NCI-H1105 (cell line): ENCODE data around the gene PPP1R12C.
"Not testable (repeated sequence)": the region's sequence is repeated elsewhere in the genome, so short reads cannot be mapped to it uniquely, and the experiment has no call there.

Experiments used
- DNase-seq: peaks from one replicate; lab custom pipeline; 2025; lab: John Stamatoyannopoulos, UW

PPP1R12C gene

DNA sequence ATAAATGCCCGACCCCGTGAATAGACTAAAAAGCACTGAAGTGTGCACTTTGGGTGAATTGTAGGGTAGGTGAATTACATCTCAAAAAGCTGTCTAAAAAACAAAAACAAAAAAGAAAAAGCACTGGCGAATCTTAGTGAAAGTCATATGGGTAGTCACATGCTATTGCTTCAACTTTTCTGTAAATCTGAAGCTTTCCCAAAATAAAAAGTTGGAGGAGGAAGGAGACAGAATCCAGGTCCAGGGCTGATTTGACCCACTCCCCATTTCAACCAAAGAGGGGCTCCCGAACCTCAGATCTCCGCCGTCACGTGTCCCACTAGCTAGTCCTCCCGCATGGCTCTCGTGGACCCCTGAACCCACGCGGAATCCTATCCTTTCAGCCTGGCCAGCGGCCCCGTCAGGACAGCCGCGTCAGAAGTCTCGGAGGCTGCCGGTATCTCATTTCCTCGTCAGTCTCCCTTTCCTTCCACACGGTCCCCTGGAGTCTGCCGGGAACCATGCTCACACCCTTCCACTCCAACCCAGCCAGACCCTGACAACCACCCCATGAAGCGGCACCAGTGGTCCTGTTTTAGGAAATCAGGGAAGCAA, 6.1 kb downstream of the PPP1R12C start:
- DNase-seq, result no peak

DNA sequence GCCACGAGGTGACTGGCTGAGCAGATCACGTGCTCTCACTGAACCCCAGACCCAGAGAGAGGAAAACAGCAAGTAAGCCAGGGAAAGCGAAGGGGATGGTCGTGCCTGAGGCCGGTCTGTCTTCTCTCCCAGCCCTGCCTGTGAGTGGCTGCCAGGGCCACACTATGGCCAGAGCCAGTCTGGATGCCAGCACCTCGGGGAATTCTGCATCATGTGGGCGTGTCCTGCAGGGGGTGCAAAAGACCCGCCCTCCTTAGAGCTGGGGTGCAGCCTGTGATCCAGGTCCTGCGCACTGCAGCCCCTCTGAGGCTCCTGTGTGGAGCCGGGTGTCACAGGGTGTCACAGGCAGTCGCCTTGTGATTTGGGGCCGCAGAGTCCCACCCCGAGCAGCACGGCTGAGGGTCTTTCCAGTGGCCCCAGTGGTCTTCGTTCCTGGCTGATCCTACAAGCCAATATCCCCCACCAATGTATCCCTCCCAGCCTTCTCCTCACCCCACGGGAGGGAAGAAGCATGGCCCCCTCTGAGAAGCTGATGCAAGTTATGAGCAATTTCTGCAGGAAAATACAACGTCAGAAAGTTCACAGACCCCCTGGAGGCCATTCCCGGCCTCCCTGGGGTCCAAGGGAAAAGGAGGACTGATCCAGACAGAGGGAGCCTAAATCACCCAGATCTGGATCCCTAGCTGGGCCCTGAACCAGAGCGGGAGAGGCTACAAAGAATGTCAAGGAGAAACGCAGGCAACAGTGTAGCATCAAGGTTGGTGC, 7.7 kb downstream of the PPP1R12C start:
- DNase-seq, result no peak

DNA sequence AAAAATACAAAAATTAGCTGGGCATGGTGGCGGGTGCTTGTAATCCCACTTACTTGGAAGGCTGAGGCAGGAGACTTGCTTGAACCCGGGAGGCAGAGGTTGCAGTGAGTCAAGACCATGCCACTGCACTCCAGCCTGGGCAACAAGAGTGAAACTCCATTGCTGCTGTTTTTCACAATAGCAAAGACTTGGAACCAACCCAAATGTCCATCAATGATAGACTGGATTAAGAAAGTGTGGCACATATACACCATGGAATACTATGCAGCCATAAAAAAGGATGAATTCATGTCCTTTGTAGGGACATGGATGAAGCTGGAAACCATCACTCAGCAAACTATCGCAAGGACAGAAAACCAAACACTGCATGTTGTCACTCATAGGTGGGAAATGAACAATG, 10.2 kb downstream of the PPP1R12C start:
- not testable (repeated sequence) for DNase-seq

DNA sequence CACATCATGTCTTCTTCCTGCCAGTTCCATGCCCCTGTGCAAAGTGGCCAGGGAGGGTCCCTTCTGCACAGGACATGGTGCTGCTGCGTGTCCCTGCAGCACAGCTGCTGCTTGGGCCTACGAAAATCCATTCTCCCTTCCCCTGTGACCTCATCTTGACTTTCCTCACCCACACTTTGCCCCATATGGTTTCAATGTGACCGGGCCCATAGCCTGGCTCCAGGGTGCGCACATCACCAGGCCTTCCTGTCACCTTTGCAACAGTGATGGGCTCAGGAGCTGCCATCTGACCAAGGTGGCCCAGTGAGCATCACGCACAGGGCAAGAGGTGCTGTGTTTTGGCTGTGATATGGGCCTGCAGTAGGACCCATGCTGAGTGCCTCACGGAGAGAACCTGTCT, 10.8 kb downstream of the PPP1R12C start:
- DNase-seq, result no peak

DNA sequence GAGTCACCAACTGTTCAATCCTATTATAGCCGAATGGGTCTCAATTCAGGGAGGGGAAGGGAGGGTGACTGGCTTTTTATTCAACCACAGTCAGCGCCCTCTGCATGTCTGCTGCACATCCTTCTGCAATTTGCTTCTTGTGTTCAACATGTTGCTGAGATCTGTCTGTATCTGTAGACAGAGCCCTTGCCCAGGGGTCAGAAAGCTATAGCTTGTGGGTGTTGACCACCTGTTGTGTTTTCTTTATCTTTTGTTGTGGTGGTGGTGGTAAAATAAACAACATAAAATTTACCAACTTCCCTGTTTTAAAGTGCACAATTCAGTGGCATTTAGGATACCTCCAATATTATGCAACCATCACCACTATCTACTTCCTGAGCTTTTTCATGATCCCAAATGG, 12.2 kb downstream of the PPP1R12C start:
- no peak for DNase-seq

DNA sequence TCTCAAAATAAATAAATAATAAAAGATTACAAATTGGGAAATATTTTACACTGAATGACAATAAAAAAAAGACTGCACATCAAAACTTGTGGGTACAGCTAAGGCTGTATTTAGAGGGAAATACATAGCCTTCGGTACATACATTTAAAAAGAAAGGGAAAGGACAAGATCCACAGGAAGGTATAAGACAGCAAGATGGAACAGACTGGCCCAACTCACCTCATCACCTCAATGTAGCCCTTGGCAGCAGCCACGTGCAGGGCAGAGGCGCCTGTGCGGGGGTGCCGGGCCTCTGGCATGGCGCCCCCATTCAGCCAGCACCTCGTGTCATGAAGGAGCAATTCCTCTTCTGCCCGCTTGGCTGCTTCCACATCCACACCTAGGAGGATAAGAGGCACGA, 14.2 kb downstream of the PPP1R12C start:
- DNase-seq, result no peak

DNA sequence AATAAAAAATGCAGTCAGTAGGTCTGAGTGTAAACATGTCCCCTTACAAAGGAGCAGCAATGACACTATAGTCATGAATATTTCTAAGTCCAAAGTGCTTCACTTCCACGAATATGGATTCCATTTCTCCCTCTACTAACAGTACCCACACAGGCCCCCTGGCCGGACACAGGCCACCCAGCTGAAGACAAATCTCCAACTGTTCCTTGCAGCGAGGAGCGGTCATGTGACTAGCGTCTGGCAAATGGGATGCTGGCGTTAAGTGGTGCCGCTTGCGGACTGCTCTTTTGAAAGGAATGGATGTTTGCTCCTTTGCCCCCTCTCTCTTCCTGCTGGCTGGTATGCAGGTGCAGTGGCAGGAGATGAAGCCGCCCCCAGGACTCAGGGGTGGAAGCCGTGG, 16.2 kb downstream of the PPP1R12C start:
- no peak for DNase-seq

DNA sequence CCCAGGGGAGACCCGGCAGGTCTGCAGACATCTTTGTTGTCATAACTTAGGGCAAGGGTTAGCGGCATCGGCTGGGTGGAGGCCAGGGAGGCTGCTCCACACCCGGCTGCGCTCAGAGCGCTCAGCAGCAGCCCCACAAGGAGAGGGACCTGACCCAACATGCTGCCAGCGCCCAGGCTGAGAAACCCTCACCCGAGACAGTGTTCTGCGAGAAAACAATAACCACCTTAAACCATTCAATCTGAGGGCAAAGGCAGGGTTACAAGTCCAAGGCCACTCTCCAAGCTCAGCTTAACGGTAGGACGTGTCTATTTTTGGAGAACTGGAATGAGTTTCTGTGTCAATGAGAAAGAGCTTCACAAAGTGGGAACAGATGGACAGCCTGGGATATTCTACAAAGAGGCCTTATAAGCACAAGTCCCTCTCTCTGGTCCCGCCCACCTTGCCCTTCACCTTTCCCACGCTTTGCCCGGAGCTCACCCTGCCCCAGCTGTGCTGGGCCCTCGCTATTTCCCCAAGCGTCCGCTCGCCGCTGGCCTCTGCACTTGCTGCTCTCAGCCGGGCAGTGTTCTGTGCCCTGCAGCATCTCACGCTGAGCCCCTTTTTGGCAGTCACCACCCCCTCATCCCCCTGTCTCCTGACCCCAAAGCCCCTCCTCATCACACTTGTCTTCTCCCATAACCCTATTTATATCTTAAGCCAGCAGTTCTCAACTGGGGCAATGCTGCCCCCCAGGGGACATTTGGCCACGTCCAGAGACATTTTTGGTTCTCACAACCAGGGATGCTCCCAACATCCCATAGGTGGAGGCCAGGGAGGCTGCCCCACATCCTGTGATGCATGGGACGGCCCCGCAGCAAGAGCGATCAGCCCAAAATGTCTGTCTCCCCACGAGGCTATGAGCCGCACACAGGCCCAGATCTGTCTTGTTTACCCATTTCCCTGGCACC, 17.6 kb downstream of the PPP1R12C start:
- DNase-seq, result no peak

DNA sequence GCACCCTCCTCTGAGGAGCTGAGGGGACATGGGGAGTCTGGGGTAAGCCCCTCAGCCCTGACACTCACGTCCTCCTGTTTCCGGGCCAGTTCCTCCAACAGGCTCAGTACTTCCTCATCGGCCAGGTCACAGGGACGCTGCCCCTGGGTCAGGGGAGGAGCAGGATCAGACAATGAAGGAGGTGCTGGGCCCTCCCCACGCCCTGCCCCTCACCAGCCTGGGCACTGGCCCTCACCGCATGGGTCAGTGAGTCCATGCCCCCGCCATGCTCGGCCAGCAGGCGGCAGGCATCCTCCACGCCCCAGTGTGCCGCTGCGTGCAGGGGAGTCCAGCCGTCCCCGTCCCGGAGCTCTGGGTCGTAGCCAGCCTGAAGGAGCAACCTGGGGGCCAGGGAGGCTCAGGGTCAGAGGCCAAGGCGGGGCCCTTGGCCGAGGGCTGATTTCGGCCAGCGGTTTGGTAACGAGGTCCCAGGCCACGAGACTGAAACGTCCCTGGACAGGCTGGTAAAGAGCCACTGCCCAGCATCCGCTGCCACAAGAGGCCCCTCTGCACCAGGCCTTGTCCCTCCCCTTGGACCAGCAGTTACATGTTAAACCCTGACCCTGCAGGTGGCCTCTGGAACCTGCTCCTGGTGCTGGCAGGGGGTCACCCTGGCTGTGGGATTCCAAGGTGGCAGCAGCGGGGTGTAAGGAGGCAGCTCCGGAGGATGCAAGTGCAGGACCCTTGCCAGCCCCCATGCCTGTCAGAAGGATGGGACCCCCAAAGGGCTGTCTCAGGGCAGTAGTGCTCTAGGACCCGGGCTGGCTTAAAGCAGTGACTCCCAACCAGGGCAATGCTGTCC, 18.5 kb downstream of the PPP1R12C start:
- DNase-seq, result no peak

DNA sequence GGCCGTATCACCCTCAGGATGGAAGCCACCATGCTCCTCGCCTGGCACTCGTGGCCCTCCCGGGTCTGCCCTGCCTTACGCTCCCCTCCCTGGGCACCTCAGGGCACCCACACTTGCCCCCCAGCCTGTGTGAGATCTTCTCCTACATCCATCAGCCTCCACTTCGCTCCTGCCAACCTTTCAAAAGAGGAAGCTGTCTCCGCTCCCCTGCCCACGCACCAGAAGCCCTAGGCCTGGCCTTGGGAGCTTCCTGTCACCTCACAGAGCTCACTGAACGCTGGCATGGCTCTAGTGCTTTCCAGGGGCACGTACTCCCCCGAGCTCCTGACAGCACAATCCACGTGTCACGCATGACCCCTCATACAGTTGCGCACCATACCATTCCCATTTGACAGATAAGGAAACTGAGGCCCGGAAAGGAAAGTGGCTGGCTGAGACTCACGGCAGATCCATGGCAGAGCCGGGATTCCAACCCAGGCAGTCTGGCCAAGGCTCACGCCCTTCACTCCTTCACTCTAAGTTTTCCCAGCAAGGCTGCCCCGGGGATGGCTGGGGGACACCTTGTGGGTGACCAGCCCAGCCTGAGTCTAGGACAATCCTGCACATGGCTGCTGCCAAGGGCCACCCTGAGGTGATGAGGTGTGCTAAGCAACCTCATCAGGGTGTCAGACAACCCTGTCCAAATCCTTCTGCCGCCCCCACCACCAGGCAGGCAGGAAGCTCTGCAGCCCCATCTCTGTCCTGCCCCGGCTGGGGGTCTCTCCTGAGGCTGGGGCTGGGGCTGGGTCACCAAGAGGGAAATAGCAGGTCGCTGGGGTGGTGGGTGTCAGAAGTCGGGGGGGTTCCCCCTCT, 19.3 kb downstream of the PPP1R12C start:
- DNase-seq, result no peak

DNA sequence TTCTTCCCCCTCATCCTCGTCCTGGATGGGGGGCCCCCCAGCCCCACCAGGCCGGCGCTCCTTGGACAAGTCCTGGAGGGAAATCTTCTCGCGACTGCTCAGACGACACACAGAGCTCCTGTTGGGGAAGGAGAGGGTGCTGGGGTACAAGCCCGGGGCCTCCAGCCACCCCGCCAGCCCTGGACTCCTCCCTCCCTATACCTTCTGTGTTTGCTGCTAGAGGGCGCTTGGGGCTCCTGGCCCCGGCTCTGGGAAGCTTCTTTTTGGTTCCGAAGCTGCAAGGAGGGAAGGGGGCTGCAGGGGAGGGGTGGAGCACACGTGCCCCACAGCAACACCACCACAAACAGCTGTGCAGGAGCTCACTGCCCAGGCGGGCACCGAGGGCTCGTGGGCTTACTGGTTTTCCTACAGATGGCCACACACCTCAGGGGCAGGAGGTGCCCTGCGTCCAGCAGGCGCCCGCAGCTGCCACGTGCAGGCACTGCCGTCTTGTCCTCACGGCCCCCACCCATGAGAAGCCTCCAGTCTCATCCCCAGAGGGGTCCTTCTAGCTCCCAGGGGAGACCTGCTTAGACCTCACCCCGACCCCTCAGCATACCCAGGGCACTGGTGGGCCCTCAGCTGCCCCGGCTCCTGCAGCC, 21.3 kb downstream of the PPP1R12C start:
- DNase-seq, result no peak

DNA sequence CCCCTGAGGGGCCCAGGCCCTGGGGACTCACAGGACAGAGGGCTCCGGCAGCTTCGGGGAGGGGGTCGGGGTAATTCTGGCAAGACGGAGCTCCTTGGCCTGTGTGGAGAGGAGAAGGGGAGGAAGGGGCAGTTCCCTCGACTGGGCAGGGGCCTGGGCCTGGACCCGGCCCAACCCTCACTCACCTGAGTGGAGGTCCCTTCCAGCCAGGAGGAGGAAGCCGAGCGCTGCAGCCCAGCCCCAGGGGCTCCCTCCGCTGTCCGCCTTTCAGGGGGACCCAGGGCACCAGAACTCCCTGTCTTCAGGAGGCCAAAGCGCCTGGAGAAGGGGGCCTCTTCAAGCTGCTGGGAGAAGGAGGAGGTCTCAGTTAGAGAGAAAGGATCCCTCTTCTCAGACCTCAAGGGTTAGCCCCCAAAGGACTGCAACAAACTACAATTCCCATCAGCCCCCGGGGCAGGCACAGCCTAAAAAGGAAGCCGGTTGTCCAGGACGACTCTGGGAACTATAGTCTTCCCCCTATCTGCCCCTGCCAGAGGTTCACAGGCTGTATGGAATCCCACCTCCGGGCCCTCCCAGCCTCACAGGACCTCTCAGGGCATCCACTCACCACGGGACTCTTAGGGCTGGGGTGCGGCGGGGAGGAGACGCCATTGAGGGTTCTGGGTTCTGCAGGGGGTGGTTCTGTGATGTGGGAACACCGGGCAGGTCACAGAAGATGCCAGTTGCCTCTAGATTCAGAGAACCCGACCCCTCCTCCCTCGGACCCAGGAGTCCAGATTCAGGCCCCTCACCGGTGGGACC, 22.0 kb downstream of the PPP1R12C start:
- no peak for DNase-seq

DNA sequence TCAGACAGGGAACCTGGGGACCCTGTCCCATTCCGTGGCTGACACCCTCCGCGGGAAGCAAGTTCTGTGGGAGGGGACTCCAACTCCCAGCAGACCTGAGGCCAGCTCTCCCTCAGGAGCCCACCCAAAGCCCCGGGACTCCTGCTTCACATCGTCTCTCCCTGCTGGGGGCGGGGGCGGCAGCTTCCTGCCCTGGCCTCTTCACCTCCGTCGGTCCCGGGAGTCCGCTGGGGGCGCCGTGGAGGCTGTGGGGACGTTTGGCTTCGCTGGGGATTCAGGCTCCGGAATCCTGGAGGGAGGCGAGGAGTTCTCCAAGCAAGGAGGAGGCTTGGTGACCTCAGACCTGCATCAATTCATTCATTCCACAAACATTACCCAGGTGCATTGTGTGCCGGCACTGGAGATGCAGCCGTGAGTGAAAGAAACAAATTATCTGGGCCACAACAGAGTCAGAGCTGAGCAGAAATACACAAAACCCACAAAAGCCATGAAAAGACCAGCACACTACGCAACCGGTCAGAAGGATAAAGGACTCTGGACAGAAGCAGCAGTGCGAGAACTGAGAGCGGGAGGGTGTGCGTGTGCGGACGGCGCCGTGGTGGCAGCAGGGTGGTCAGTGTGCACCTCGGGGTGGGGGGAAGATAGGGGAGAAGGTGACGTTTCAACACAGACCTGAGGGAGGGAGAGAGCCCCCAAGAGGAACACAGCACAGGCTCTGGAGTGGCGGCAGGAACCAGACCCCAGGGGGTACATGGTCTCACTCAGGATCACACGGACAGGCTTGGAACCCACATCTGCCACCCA, 22.8 kb downstream of the PPP1R12C start:
- no peak for DNase-seq

DNA sequence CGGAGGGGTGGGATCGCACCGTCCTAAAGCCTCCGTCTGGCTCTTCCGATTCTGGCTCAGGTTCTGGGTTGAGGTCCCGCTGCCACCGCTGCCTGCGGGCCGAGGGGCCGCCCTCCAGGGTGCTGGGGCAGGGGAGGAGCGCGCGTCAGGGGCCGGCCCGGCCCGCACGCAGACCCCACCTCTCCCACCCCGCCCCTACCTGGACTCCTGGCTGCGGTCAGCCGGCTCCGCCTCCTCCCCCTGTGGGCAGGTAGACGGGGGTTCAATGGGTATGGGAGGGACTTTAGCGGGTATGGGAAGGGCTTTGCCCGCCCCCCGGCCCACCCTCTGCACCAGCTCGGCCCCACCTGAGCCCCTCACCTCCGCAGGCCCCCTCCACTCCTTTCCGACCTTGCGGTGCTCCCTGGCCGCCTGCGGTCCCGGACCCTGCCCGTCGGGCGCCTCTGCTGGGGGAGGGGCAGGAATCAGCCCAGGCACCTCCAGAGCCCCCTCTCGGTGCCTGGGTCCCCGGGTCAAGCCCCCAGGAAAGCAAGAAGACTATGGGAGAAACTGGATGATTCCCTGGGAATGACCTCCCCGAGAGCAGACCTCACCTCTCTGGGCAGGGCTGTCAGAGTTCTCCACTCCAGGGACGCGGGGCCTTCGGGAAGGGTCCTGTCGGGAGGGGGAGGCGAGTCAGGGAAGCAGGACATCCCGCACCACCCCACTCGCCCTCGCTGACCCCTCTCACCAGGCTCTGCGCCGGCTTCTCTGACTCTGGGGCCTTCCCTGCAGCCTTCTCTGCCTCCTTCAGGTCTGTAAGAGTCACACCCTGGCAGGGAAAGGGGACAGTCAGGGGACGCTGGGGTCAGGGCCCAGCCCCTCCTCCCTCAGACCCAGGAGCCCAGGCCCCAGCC, 24.8 kb downstream of the PPP1R12C start:
- DNase-seq, result no peak

DNA sequence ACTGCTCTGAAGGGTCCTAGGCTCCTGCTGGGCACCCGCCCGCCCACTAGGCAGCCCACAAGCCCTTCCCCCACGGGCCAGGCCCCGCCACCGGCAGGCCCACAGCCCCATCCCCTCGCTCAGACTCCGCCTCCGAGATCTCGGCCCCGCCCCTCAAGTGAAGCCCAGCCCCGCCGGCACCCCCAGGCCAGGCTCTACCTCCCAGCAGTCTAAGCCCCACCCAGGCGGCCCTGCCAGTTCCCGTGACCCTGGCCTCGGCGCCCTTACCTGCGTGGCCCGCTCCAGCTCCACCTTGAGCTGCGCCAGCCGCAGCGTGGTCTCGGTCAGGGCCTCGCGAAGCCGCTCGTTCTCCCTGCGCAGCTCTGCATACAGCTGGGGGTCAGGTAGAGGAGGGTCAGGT, 25.5 kb downstream of the PPP1R12C start:
- DNase-seq, result no peak

DNA sequence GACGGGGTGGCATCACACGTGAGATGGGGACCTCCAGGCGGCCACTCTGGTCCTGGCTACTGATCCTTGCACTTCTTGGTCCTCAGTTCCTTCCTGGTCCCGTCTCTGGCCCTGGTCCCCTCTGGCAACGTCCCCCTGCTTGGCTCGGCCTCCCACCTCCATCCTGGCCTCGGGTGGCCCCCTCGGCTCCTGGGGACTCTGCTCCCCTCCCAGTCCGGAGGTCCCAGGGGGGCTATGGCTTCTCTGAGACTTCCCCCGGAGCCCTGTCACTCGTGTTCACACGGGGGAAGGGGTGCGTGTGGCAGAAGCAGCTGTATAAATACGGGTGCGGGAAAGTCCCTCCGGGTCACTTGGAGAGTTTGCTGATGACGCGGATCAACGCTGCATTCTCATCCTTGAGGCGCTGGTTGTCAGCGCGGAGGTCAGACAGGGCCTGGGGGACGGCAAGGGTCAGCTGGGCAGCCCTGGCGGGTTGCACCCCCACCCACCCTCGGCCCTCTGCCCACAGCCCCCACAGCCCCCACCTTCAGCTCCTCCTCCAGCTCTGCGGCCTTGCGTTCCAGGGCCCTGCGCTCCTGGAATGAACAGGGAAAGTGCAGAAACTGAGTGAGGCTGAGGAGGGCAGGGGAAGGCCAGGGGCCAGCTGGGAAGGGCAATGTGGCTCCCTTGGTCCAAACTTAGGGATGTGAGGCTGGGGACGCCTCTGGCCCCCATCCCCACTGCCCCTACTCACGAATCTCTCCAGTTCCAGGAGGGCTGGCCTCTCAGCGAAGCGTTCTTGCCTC, 26.1 kb downstream of the PPP1R12C start:
- DNase-seq, result no peak

DNA sequence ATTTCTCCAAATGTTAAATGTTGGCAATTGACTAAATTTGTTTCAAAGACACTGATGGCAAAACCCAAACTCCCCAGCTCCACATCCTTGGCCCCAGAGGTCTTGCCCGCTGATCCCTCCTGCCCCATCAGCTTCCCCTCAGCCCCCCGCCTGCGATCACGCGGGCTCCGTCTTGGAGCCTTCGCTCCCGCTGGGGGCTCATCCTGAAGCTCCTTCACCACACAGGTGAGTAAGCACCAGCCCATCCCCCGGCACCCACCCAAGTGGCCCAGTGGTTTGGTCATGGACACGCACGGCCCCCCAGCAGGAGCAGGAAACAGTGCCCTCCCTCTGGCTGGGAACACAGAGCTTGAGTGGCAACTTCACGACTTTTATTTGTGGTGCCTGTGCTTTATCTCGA, 26.9 kb downstream of the PPP1R12C start:
- no peak for DNase-seq
